HG02885 (cell line): Measurements from ENCODE around the gene STK38.
"Not testable (repeated sequence)": the region's sequence is repeated elsewhere in the genome, so short reads cannot be mapped to it uniquely, and the experiment has no call there.

Source experiments
- ATAC-seq: cut with Tn5 transposase; IDR thresholded peaks from one replicate; pipeline ENCODE4 v1.9.1; 2021; ENCODE audit warnings: mild to moderate bottlenecking; ENCODE audit not compliant: unreplicated experiment, poor library complexity

Gene STK38

DNA sequence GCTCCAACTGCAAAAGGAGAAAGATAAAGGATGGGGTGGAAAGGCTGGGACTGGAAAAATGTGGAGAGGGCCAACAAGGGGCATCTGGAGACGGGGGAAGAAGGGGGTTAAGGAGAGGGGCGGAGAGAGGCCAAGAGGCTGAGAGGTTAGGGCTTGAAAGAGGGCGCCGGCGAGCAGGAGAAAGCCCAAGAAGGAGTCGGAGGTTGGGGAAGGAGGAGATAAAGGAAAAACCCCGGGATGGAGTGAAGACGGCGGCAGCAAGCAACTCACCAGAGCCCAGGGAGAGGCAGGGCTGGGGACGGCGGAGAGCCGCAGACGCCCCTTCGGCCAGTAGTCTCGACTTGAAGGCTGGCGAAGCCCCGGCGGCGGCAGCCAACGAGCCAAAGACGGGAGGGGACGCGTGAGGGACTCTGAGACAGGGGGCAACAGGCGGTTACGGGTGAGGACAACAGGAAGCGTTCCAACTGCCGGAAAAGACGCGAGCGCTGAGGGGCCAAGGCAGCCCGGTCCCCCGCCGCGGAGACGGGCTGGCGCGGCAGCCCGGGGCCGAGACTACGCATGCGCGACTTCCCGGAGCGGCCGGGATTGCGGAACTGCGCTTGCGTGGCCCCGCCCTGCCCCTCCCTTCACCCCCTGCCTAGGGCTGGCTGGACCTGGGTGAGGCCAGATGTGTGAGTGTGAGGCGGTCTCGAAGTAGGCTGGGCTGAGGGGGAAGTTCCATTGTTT is at the start of gene STK38:
Gene STK38 (minus strand): TSS at position 560 of the 726 bp plus-strand sequence. CDS start 7,277 bp downstream, outside the sequence.
- peak; percentile 75 for ATAC-seq

DNA sequence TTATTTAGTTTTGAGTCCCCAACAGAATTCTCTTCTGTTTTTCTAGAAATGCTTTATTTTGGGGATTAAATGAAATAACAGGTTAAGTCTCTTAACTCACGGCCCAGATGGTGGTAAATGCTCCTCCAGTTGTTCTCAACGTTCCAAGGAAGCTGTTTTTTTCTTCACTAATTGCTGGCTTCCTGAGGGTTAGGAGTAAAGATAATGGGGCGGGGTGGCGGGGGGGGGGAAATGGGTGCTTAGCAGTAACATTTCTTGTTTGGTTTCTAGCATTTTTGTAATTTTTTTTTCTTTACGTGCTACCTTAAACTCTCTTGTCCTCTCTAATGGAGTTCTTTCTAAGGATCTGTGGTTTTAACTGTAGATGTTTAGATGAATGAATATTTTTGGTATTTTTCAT is 49.1 kb upstream of the STK38 start:
- no peak for ATAC-seq

DNA sequence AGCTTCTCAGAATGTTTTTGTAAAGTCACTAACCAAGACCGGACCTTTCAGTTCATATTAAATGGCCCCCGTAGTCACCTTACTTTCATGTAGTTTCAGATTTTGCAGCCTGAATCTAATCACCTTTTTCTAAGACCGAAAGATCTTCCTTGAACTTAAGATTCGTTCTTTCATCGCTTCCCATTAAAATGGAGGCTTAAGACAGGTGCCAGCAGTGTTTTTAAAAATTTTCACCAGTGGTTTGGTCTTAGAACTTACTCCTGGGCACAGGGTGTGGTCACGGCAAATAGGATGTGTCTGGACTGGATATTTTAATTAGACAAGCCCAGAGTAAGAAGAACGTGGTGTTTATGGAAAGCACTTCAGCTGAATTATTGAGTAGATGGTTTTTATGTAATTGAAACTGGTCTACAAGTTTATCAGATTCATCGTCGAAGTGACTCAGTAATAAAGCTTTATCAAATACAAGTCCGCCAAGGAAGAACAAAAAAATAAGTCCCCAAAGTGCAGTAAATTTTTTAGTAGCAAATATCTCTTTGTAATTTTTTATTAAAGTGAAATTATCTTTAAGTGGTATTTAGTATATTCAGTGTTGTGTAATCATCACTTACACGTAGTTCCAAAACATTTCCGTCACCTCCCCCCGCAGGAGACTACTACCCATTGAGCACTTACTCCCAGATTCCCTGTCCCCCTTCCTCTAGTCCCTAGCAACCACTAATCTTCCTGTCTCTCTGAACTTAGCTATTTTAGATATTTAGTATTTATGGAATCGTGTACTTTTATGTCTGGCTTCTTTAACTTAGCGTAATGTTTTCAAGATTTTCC is 47.8 kb upstream of the STK38 start:
- no peak for ATAC-seq

DNA sequence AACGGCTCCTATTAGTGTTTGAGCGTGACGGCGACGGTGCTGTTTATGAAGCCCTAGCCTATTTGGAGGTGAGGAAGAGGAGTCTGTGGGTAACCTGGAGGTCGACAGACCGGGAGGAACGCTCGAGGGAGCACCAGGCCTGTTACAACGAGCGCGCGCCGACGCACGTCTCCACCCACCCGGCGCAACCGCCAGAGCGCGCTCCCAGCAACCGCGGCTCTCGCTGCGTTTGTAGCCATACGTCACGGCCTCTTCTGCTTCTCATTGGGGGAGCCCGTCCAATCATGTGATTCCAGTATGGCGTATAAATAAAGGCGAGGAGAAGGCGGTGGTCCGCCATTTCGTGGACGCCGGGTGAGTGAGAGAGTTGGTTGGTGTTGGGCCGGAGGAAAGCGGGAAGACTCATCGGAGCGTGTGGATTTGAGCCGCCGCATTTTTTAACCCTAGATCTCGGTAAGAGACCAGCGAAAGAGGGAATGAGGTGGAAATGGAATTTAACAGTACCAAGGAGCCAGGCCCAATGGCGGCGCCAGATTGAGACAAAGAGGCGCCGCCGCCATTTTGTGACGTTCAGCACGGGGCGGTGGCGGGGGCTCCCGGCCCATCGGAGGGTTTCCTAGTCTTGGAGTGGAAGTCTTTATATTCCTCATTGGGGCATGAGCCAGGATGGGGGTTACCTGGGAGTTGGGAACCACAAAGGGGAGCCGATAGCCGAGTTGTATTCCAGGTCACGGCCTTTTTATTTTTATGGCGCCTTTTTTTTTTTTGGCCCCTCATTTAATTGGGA is 46.9 kb upstream of the STK38 start, which contains the start of gene SRSF3:
Gene SRSF3 (plus strand): TSS at position 334 of the 787 bp plus-strand sequence. CDS start 2,401 bp downstream, outside the sequence.
- peak; percentile 91 for ATAC-seq

DNA sequence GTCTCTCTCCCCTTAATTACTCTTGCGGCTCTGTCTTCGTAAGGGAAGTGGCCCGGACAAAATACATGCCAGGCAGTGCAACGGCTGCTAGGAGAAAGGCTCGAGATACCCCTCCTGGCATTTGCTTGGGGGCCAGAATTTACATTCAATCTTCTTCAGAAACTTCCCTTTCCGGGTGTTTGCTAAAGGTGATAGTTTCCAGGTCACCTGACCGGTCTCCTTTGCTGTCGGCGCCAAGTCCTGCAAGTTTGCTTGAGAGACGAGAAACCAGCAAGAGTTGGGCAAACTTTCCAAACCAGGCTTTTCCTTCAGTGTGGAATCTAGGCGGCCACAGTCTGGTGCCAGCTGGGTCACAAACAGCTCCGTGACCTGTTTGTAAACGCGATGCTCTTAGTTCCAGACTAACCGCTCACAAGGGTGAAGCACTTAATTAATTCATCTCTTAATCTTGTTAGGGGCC is 46.3 kb upstream of the STK38 start:
- peak; percentile 18 for ATAC-seq

DNA sequence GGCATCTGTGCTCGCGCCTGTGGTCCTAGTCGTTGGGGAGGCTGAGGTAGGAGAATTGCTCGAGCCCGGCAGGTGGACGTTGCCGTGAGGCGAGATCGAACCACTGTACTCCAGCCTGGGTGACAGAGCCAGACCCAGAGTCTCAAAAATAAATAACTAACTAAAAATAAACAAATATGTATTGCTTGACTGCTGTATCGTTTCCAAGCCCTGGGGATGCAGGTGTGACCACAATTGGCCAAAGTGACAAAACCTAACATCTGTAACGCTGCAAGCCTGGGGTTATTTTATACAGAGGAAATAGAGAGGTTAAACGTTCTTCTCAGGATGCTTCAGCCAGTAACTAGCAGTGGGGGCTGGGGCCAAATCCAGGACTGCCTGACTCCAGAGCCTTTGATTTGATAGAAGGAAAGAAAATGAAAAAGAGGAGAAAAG is 45.0 kb upstream of the STK38 start:
- ATAC-seq = no peak

- no peak for ATAC-seq
These were observed 43.0 kb upstream of the STK38 start for GRCh38 chr6:36590237-36590636.

GRCh38 chr6:36589025-36589400 is 41.7 kb upstream of the STK38 start:
- ATAC-seq = not testable (repeated sequence)

- no peak for ATAC-seq
These were observed 39.3 kb upstream of the STK38 start for GRCh38 chr6:36586606-36587005.

DNA sequence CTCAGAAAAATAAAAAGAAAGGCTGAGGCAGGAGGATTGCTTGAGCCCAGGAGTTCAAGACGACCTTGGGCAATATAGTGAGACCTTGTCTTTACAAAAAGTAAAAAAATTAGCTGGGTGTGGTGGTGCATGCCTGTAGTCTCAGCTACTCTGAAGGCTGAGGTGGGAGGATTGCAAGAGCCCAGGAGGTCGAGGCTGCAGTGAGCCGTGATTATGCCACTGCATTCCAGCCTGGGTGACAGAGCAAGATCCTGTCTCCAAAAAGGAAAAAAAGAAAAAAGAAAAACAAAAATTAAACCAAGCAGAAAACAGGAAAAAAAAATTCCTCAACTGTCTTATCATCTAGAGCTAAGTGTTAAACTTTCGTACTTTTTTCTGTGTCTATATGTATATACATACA is 34.4 kb upstream of the STK38 start:
- no peak for ATAC-seq

DNA sequence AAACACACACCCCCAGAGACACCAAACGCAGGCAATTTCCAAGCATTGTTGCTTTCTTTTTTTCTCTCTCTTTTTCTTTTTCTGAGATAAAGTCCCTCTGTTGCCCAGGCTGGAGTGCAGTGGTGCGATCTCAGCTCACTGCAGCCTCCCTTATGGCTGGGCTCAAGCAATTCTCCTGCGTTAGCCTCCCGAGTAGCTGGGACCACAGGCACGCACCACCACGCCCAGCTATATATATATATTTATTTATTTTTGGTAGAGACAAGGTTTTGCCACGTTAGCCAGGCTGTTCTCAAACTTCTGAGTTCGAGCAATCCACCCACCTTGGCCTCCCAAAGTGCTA is 32.9 kb upstream of the STK38 start:
- ATAC-seq = no peak

GRCh38 chr6:36578431-36578830 is 31.2 kb upstream of the STK38 start:
- ATAC-seq = no peak

GRCh38 chr6:36578030-36578429 is 30.8 kb upstream of the STK38 start:
- ATAC-seq = no peak

- ATAC-seq = no peak
These were observed 30.0 kb upstream of the STK38 start for GRCh38 chr6:36577301-36577700.

DNA sequence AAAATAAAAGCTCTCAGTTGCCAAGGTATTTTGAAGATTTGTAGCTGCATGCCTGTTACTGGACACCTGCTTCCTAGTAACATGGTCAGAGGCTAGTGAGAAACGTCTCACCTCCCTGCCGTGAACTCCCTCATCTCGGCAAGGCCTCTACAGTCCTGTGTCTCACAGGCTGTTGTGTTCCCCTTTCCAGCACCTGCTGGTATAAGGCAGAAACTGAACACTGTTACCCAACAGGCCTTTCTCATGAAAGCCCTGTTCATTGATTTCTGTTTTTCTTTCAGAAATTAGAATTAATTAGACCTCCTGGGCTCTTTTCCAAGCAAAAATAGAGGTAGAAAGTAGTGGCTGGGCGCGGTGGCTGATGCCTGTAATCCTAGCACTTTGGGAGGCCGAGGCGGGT is 29.3 kb upstream of the STK38 start:
- ATAC-seq = no peak

- no peak for ATAC-seq
These were observed 27.4 kb upstream of the STK38 start for GRCh38 chr6:36574679-36575078.

DNA sequence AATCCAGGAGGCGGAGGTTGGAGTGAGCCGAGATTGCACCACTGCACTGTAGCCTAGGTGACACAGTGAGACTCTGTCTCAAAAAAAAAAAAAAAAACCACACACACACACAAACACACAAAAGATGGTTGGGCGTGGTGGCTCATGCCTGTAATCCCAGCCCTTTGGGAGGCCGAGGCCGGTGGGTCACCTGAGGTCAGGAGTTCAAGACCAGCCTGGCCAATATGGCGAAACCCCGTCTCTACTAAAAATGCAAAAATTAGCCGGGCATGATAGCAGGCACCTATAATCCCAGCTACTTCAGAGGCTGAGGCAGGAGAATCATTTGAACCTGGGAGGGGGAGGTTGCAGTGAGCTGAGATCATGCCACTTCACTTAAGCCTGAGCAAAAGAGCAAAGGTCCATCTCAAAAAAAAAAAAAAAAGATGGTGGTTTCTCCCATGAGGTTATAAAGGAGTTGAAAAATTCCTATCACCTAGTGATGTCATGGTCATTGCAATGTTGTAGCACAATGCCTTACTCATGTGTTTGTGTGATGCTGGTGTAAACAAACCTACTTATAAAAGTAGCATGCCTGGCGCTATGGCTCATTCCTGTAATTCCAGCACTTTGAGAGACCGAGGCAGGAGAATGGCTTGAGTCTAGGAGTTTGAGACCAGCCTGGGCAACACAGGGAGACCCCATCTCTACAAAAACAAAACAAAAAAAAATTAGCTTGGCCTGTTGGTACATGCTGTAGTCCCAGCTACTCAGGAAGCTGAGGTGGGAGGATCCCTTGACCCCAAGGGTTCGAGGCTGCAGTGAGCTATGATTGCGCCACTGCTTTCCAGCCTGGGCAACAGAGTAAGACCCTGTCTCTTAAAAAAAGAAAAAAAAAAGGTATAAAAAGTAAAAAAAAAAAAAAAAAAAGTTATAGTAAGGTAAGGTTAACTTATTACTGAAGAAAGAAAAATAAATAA is 25.4 kb upstream of the STK38 start:
- ATAC-seq = not testable (repeated sequence)

- ATAC-seq = no peak
These were observed 24.1 kb upstream of the STK38 start for GRCh38 chr6:36571122-36572043.

- ATAC-seq = no peak
These were observed 23.0 kb upstream of the STK38 start for GRCh38 chr6:36570264-36570663.
